GM12872 (cell line): ENCODE results near the gene C1orf226.

Experiments
- TF ChIP-seq, protein P1 (sequence below): IDR thresholded peaks from 3 replicates; pipeline ENCODE4 v1.5.1; 2011; ENCODE audit warnings: low read depth, mild to moderate bottlenecking, low read length, moderate library complexity; ENCODE audit not compliant: insufficient read depth

C1orf226 gene, protein sequence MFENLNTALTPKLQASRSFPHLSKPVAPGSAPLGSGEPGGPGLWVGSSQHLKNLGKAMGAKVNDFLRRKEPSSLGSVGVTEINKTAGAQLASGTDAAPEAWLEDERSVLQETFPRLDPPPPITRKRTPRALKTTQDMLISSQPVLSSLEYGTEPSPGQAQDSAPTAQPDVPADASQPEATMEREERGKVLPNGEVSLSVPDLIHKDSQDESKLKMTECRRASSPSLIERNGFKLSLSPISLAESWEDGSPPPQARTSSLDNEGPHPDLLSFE

GRCh38 chr1:162381383-162381782 is at the start of gene C1orf226:
TSS of gene C1orf226 (plus strand) at chr1:162381728. CDS start at chr1:162381902, 174 bp downstream.
- TF ChIP-seq, protein P1, sequence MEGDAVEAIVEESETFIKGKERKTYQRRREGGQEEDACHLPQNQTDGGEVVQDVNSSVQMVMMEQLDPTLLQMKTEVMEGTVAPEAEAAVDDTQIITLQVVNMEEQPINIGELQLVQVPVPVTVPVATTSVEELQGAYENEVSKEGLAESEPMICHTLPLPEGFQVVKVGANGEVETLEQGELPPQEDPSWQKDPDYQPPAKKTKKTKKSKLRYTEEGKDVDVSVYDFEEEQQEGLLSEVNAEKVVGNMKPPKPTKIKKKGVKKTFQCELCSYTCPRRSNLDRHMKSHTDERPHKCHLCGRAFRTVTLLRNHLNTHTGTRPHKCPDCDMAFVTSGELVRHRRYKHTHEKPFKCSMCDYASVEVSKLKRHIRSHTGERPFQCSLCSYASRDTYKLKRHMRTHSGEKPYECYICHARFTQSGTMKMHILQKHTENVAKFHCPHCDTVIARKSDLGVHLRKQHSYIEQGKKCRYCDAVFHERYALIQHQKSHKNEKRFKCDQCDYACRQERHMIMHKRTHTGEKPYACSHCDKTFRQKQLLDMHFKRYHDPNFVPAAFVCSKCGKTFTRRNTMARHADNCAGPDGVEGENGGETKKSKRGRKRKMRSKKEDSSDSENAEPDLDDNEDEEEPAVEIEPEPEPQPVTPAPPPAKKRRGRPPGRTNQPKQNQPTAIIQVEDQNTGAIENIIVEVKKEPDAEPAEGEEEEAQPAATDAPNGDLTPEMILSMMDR: no peak

- TF ChIP-seq, protein P1: no peak
Observed at GRCh38 chr1:162333991-162334390, 47.5 kb upstream of the C1orf226 start.

DNA sequence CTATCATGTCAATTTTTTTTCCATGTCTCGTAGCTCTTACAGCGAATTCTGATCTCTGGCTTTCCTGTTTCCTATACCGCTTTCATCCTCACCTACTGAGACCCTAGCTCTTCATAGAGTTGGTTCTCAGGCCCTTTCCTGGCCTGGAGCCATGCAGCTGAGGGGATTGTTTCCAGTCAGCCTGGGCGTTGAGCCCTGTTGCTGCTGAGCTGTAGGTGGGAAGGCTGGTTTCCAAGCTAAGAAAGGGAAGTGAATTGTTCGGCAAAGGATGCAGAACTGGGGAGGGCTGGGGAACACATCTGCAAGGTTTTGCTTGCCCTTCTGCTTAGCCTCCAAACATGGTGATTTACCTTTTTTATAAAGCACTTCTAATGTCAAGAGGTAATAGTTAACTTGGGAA is 46.4 kb upstream of the C1orf226 start:
- TF ChIP-seq, protein P1: no peak

DNA sequence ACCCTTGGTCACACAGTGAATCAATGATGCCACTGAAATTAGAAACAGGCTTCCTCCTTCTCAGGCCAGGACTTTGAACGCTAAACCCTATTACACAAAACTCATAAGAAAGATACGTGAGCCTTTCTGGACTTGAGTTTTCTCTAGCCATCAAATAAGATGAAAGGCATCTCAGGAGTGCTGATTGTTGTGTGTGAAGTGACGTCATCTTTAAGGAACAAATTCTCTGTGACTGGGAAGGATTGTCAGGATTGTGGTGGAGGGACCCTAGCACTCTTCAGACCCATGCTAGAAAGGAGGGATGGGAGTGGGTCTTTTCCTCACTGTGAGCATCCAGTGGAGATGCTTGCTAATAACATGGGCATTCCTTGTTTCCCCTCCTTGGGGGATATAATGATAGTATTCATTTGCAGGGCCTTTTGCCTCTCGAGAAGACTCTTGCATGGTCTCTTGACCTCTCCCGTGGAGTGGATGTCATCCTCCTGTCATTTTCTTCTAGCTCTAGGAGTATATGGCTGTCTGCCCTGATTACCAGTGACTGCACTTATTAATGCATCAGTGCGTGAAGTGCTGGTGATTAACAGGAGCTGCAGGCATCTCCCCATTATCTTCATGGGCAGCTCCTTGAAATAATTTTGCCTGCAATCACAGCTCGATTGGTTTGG is 44.8 kb upstream of the C1orf226 start:
- TF ChIP-seq, protein P1: no peak

- TF ChIP-seq, protein P1: no peak
Observed at GRCh38 chr1:162342452-162342983, 39.0 kb upstream of the C1orf226 start.

- TF ChIP-seq, protein P1: no peak
Observed at GRCh38 chr1:162343470-162343869, 38.1 kb upstream of the C1orf226 start.

- TF ChIP-seq, protein P1: no peak
Observed at GRCh38 chr1:162347281-162347680, 34.2 kb upstream of the C1orf226 start.
